Activated CD8-positive, alpha-beta T cell treated with anti-CD3 and anti-CD28 coated beads, Interleukin-2, amount 10 ng/mL, durations not matched to agents 7 days and 5 days (primary cell): ENCODE results near the gene NUTM2E. TPM values are rescaled to one million over a fixed set of nuclear protein-coding genes. Genes with fewer than 3 reads are reported as not detected.
"Not testable (repeated sequence)": the region's sequence is repeated elsewhere in the genome, so short reads cannot be mapped to it uniquely, and the experiment has no call there.

Source experiments
- ATAC-seq: fragments of 150-1000 bp; cut with Tn5 transposase; one replicate; pipeline ENCODE4 v1.10.0; 2021; ENCODE audit warnings: moderate library complexity
- CTCF ChIA-PET: fragments of 350-600 bp; sonication (Branson Sonifier 250); formaldehyde crosslinking; loops from one replicate; lab custom pipeline; 2021; ENCODE audit warnings: antibody characterized with exemption; lab: Charles Lee
- POLR2A ChIA-PET: fragments of 350-600 bp; sonication (Branson Sonifier 250); formaldehyde crosslinking; loops from one replicate; lab custom pipeline; 2021; ENCODE audit warnings: antibody characterized with exemption; lab: Charles Lee
- DNase-seq: peaks from one replicate; pipeline ENCODE4 v3.0.0-alpha.2; 2020
- H3K27ac Mint-ChIP-seq: one replicate; pipeline ENCODE4 v1.8.0; 2021; ENCODE audit warnings: mild to moderate bottlenecking, mixed read lengths
- H3K27me3 Mint-ChIP-seq: one replicate; pipeline ENCODE4 v1.8.0; 2021; ENCODE audit warnings: low read depth, mixed read lengths
- H3K36me3 Mint-ChIP-seq: one replicate; pipeline ENCODE4 v1.8.0; 2021; ENCODE audit warnings: low read depth, mixed read lengths
- H3K4me1 Mint-ChIP-seq: one replicate; pipeline ENCODE4 v1.8.0; 2021; ENCODE audit warnings: low read depth, mixed read lengths
- H3K4me3 Mint-ChIP-seq: one replicate; pipeline ENCODE4 v1.8.0; 2021; ENCODE audit warnings: mild to moderate bottlenecking, mixed read lengths
- H3K9me3 Mint-ChIP-seq: one replicate; pipeline ENCODE4 v1.8.0; 2022; ENCODE audit warnings: mixed read lengths; ENCODE audit not compliant: insufficient read depth
- total RNA-seq, 2 experiments: library from RNA; stranded (reverse); gene quantifications; one replicate each; pipeline ENCODE4 v1.2.3, GENCODE V29; 2021

NUTM2E gene
- total RNA-seq, 2 experiments from 2014 or later: 0.11 to 0.13 TPM

- H3K9me3 Mint-ChIP-seq, H3K27me3 Mint-ChIP-seq, H3K36me3 Mint-ChIP-seq, H3K4me1 Mint-ChIP-seq, DNase-seq, H3K27ac Mint-ChIP-seq, POLR2A ChIA-PET, ATAC-seq, H3K4me3 Mint-ChIP-seq, CTCF ChIA-PET: not testable (repeated sequence)
These were observed 43.0 kb downstream of the NUTM2E start for GRCh38 chr10:79869439-79870097.

- DNase-seq, H3K4me3 Mint-ChIP-seq, CTCF ChIA-PET, ATAC-seq, H3K27ac Mint-ChIP-seq, H3K27me3 Mint-ChIP-seq, H3K9me3 Mint-ChIP-seq, H3K36me3 Mint-ChIP-seq, POLR2A ChIA-PET, H3K4me1 Mint-ChIP-seq: not testable (repeated sequence)
These were observed 45.2 kb downstream of the NUTM2E start for GRCh38 chr10:79871729-79872128.

Other genes starting within 250 kb of the NUTM2E start
- not detected for gene SFTPA1, start 215.8 kb upstream of the NUTM2E start, total RNA-seq
- gene NUTM2B, start 123.5 kb upstream of the NUTM2E start, total RNA-seq: 1 to 10 TPM in 1 of 2 experiments, under 1 TPM in 1; 0.87 to 1.4 TPM
- gene SFTPD, start 122.4 kb downstream of the NUTM2E start, total RNA-seq: not detected